Astrocyte (in vitro differentiated cells and primary cell): Measurements from ENCODE around the gene C5. TPM values are rescaled to one million over a fixed set of nuclear protein-coding genes. Genes with fewer than 3 reads are reported as not detected.

Experiments used
- DNase-seq: peaks from one replicate; pipeline ENCODE4 v3.0.0-alpha.2; 2010; ENCODE audit warnings: low read depth
- FAIRE-seq: peaks from 2 replicates; lab custom pipeline; 2011; peaks lifted over from hg19 to GRCh38; lab: Jason Lieb, UNC
- H2AFZ ChIP-seq: 2 replicates; pipeline ENCODE4 v1.6.0; 2012; ENCODE audit warnings: low read depth, low read length, inconsistent platforms
- H3K27ac ChIP-seq: 2 replicates; pipeline ENCODE4 v1.5.1; 2011; ENCODE audit warnings: low read depth, low read length, inconsistent platforms
- H3K27me3 ChIP-seq: 2 replicates; pipeline ENCODE4 v1.6.0; 2011; ENCODE audit warnings: low read length, inconsistent platforms; ENCODE audit not compliant: insufficient read depth
- H3K36me3 ChIP-seq: 2 replicates; pipeline ENCODE4 v1.5.1; 2011; ENCODE audit warnings: low read length, inconsistent platforms; ENCODE audit not compliant: insufficient read depth
- H3K4me1 ChIP-seq: 2 replicates; pipeline ENCODE4 v1.5.1; 2011; ENCODE audit warnings: low read length, inconsistent platforms; ENCODE audit not compliant: insufficient read depth
- H3K4me2 ChIP-seq: 2 replicates; pipeline ENCODE4 v1.6.0; 2012; ENCODE audit warnings: low read length, inconsistent platforms
- H3K4me3 ChIP-seq: 2 replicates; pipeline ENCODE4 v1.5.1; 2011; ENCODE audit warnings: low read depth, mild to moderate bottlenecking, low read length, inconsistent platforms; ENCODE audit not compliant: insufficient read depth
- H3K79me2 ChIP-seq: 2 replicates; pipeline ENCODE4 v1.6.0; 2012; ENCODE audit warnings: mild to moderate bottlenecking, low read length, inconsistent platforms; ENCODE audit not compliant: insufficient read depth
- H3K9ac ChIP-seq: 2 replicates; pipeline ENCODE4 v1.6.0; 2012; ENCODE audit warnings: mild to moderate bottlenecking, low read length, inconsistent platforms
- H3K9me3 ChIP-seq: 2 replicates; pipeline ENCODE4 v1.5.1; 2012; ENCODE audit warnings: low read depth, mild to moderate bottlenecking, low read length, inconsistent platforms; ENCODE audit not compliant: insufficient read depth
- H4K20me1 ChIP-seq: 2 replicates; pipeline ENCODE4 v1.6.0; 2012; ENCODE audit warnings: low read length, inconsistent platforms; ENCODE audit not compliant: insufficient read depth
- H3K27ac Mint-ChIP-seq: one replicate; pipeline ENCODE4 v1.8.0; 2021; ENCODE audit warnings: mild to moderate bottlenecking, mixed read lengths; ENCODE audit not compliant: unreplicated experiment
- H3K27me3 Mint-ChIP-seq: one replicate; pipeline ENCODE4 v1.8.0; 2021; ENCODE audit warnings: low read depth, mixed read lengths; ENCODE audit not compliant: unreplicated experiment
- H3K36me3 Mint-ChIP-seq: one replicate; pipeline ENCODE4 v1.8.0; 2021; ENCODE audit warnings: low read depth, mixed read lengths; ENCODE audit not compliant: unreplicated experiment
- H3K4me1 Mint-ChIP-seq: one replicate; pipeline ENCODE4 v1.8.0; 2021; ENCODE audit warnings: low read depth, mixed read lengths; ENCODE audit not compliant: unreplicated experiment
- H3K4me3 Mint-ChIP-seq: one replicate; pipeline ENCODE4 v1.8.0; 2021; ENCODE audit warnings: mild to moderate bottlenecking, moderate library complexity, mixed read lengths; ENCODE audit not compliant: unreplicated experiment
- H3K9me3 Mint-ChIP-seq: one replicate; pipeline ENCODE4 v1.8.0; 2021; ENCODE audit warnings: mild to moderate bottlenecking, mixed read lengths; ENCODE audit not compliant: unreplicated experiment
- EZH2 ChIP-seq: IDR thresholded peaks from 2 replicates; pipeline ENCODE4 v1.6.1; 2012; ENCODE audit warnings: mild to moderate bottlenecking, low read length, inconsistent platforms; ENCODE audit not compliant: insufficient read depth
- total RNA-seq: library from RNA; stranded (reverse); gene quantifications from 2 replicates; pipeline ENCODE4 v1.2.1, GENCODE V29; 2021
- TF ChIP-seq, protein P1 (sequence below): IDR thresholded peaks from 2 replicates; pipeline ENCODE4 v1.5.1; 2011; ENCODE audit warnings: low read depth, mild to moderate bottlenecking, inconsistent platforms, low read length, moderate library complexity; ENCODE audit not compliant: insufficient read depth

Gene C5
- total RNA-seq, 1 donor from 2014 or later = 1.1 TPM

DNA sequence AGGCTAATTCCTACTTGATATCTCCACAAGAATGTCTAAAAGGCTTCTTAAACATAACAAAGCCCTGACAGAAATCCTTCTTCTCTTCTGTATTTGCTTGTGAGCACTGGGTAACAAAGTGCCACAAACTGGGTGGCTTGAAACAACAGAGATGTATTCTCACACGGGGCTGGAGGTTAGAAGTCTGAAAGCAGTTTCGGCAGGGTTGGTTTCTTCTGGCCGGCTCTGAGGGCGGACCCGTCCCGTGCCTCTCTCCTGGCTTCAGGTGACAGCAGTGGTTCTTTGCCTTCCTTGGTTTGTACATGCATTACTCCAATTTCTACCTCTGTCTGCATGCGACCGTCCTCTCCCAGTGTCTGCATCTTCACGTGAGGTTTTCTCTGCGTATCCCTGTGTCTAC lies 109.5 kb downstream of the C5 start:
- DNase-seq = no peak
- Histone ChIP-seq H3K4me2 (no peak overlapping the region), H3K4me3 (no peak overlapping the region), H3K9me3 (no peaks in the 10 kb centered on the region), H2AFZ (no peak overlapping the region), H4K20me1 (no peaks in the 10 kb centered on the region), H3K9ac (no peak overlapping the region), H3K27me3 (no peaks in the 10 kb centered on the region), H3K36me3 (no peaks in the 10 kb centered on the region), H3K4me1 (peaks cover 24% of the 10 kb centered on the region), H3K27ac (no peak overlapping the region), H3K79me2 (no peaks in the 10 kb centered on the region)
- H3K36me3 Mint-ChIP-seq = no peaks in the 10 kb centered on the region
- TF ChIP-seq EZH2 = no peak
- TF ChIP-seq, protein P1, sequence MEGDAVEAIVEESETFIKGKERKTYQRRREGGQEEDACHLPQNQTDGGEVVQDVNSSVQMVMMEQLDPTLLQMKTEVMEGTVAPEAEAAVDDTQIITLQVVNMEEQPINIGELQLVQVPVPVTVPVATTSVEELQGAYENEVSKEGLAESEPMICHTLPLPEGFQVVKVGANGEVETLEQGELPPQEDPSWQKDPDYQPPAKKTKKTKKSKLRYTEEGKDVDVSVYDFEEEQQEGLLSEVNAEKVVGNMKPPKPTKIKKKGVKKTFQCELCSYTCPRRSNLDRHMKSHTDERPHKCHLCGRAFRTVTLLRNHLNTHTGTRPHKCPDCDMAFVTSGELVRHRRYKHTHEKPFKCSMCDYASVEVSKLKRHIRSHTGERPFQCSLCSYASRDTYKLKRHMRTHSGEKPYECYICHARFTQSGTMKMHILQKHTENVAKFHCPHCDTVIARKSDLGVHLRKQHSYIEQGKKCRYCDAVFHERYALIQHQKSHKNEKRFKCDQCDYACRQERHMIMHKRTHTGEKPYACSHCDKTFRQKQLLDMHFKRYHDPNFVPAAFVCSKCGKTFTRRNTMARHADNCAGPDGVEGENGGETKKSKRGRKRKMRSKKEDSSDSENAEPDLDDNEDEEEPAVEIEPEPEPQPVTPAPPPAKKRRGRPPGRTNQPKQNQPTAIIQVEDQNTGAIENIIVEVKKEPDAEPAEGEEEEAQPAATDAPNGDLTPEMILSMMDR = no peak
- no peak overlapping the region for H3K4me3 Mint-ChIP-seq
- peaks cover 20% of the 10 kb centered on the region for H3K4me1 Mint-ChIP-seq
- H3K27ac Mint-ChIP-seq = no peak overlapping the region
- no peak for FAIRE-seq
- H3K27me3 Mint-ChIP-seq = no peaks in the 10 kb centered on the region
- H3K9me3 Mint-ChIP-seq = no peaks in the 10 kb centered on the region

- H3K79me2 ChIP-seq = no peaks in the 10 kb centered on the region
- Mint-ChIP-seq H3K9me3 (no peaks in the 10 kb centered on the region), H3K36me3 (no peaks in the 10 kb centered on the region), H3K27me3 (no peaks in the 10 kb centered on the region), H3K4me3 (no peak overlapping the region), H3K4me1 (peaks cover 23% of the 10 kb centered on the region), H3K27ac (no peak overlapping the region)
- no peak overlapping the region for H2AFZ ChIP-seq
- H4K20me1 ChIP-seq = no peaks in the 10 kb centered on the region
- no peaks in the 10 kb centered on the region for H3K9me3 ChIP-seq
- DNase-seq (no peak), FAIRE-seq (no peak)
- H3K27ac ChIP-seq = no peak overlapping the region
- no peak overlapping the region for H3K4me2 ChIP-seq
- TF ChIP-seq, protein P1 = no peak
- no peak for TF ChIP-seq EZH2
- H3K9ac ChIP-seq = no peak overlapping the region
- H3K27me3 ChIP-seq = no peaks in the 10 kb centered on the region
- peaks cover 30% of the 10 kb centered on the region for H3K4me1 ChIP-seq
- no peak overlapping the region for H3K4me3 ChIP-seq
- no peaks in the 10 kb centered on the region for H3K36me3 ChIP-seq
These were observed 111.2 kb downstream of the C5 start for GRCh38 chr9:120938851-120939250.

GRCh38 chr9:120937596-120937995 lies 112.5 kb downstream of the C5 start:
- no peaks in the 10 kb centered on the region for H3K9me3 ChIP-seq
- DNase-seq = peak; percentile 79
- H3K4me3 ChIP-seq = no peak overlapping the region
- H3K4me1 ChIP-seq = peaks cover 30% of the 10 kb centered on the region
- Mint-ChIP-seq H3K4me1 (peaks cover 23% of the 10 kb centered on the region), H3K9me3 (no peaks in the 10 kb centered on the region), H3K36me3 (no peaks in the 10 kb centered on the region), H3K27me3 (no peaks in the 10 kb centered on the region), H3K27ac (no peak overlapping the region), H3K4me3 (no peak overlapping the region)
- peak overlapping the region; percentile 25 for H3K4me2 ChIP-seq
- no peaks in the 10 kb centered on the region for H4K20me1 ChIP-seq
- FAIRE-seq = no peak
- H3K36me3 ChIP-seq = no peaks in the 10 kb centered on the region
- H3K9ac ChIP-seq = no peak overlapping the region
- no peaks in the 10 kb centered on the region for H3K79me2 ChIP-seq
- H2AFZ ChIP-seq = no peak overlapping the region
- no peaks in the 10 kb centered on the region for H3K27me3 ChIP-seq
- peak overlapping the region; percentile 15 for H3K27ac ChIP-seq
- TF ChIP-seq, protein P1 = no peak
- TF ChIP-seq EZH2 = no peak
